ENCODE results near the gene KIAA1217.

DNA sequence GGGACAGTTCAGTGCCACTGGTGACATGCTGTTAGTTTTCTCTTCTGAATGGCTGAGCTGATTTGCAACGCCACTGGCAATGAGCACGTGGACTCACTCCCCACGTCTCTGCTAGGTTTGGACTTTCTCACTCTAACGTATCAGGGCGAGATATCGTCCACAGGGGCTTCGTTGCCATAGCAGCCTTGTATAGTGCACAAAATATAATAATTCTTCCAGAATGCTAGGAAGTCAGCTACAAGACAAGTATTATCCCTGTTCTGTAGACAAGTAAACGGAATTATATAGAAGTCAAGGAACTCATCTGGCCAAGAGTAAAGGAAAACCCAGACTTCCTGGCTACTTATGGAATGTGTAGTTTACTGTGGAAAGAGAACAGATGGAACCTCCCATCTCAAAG lies 288.0 kb downstream of the KIAA1217 start:
- TF ChIP-seq CTCF (IDR thresholded peaks at IDR 0.05) (no peak), EP300 (IDR thresholded peaks at IDR 0.05) (no peak), POLR2A (IDR thresholded peaks at IDR 0.05; ENCODE audit: low read depth) (no peak), POLR2AphosphoS5 (IDR thresholded peaks at IDR 0.05) (no peak)

Measured in esophagus muscularis mucosa (tissue), 4 donors.